Thyroid gland (tissue), 4 donors: ENCODE measurements around the gene ZC3H7A. TPM values are rescaled to one million over a fixed set of nuclear protein-coding genes. Genes with fewer than 3 reads are reported as not detected.
A peak's percentile ranks its signal among the peaks of the same experiment; 100 is the strongest.

Experiments
- DNase-seq, 2 donors: peaks; one replicate each; pipeline ENCODE4 v3.0.0-alpha.2; 2019
- H3K27ac ChIP-seq, 3 donors: fragments of 200-600 bp; sonication (generic); 1 replicate in 2 of 3; 2 replicates in 1 of 3; pipeline ENCODE4 v1.5.1; 2016 to 2019; ENCODE audit warnings: mild to moderate bottlenecking in 1 of 3, moderate library complexity in 1 of 3
- H3K27me3 ChIP-seq: fragments of 200-600 bp; sonication (generic); one replicate; pipeline ENCODE4 v1.5.1; 2019
- H3K36me3 ChIP-seq, 2 donors: fragments of 200-600 bp; sonication (generic); one replicate each; pipeline ENCODE4 v1.5.1; 2016 to 2019
- H3K4me1 ChIP-seq, 2 donors: fragments of 200-600 bp; sonication (generic); one replicate each; pipeline ENCODE4 v1.5.1; 2017 to 2019
- H3K4me3 ChIP-seq, 3 donors: fragments of 200-600 bp; sonication (generic); replicated peaks in 1 of 3; 1 replicate in 2 of 3; 2 replicates in 1 of 3; pipeline ENCODE4 v1.5.1; 2016; ENCODE audit warnings: mild to moderate bottlenecking in 1 of 3
- H3K9me3 ChIP-seq: fragments of 200-600 bp; sonication (generic); one replicate; pipeline ENCODE4 v1.5.1; 2017
- POLR2A ChIP-seq, 2 donors: fragments of 450-650 bp; IDR thresholded peaks; one replicate each; pipeline ENCODE4 v1.6.1; 2017; ENCODE audit warnings: antibody characterized with exemption in 2 of 2, mild to moderate bottlenecking in 2 of 2, moderate library complexity in 1 of 2
- WGBS, 2 donors: methylation state at CpG; one replicate each; pipeline ENCODE4 v1.1.5; 2017; 5-methylcytosine and 5-hydroxymethylcytosine counted together
- intact Hi-C: fragments of 100-400 bp; cut with DNase I; formaldehyde crosslinking; loops from one replicate; pipeline ENCODE4 v1.15.1; 2023
- total RNA-seq, 4 donors: library from RNA; depleted of rRNA; stranded (reverse); fragments of >200 nt; gene quantifications; one replicate each; pipeline ENCODE4 v1.2.3, GENCODE V29; 2016
- TF ChIP-seq, protein P1 (sequence below), 6 experiments: fragments of 200-600 bp in 3 of 6; fragments of 450-650 bp in 3 of 6; sonication (generic) in 3 of 6; IDR thresholded peaks; one replicate each; pipeline ENCODE4 v1.5.1; 2016 to 2019; ENCODE audit warnings: antibody characterized with exemption in 6 of 6, mild to moderate bottlenecking in 2 of 6, inconsistent platforms in 1 of 6, moderate library complexity in 1 of 6

ZC3H7A gene
- total RNA-seq, 4 donors from 2014 or later, result 48.9 to 105 (median 62.7) TPM

DNA sequence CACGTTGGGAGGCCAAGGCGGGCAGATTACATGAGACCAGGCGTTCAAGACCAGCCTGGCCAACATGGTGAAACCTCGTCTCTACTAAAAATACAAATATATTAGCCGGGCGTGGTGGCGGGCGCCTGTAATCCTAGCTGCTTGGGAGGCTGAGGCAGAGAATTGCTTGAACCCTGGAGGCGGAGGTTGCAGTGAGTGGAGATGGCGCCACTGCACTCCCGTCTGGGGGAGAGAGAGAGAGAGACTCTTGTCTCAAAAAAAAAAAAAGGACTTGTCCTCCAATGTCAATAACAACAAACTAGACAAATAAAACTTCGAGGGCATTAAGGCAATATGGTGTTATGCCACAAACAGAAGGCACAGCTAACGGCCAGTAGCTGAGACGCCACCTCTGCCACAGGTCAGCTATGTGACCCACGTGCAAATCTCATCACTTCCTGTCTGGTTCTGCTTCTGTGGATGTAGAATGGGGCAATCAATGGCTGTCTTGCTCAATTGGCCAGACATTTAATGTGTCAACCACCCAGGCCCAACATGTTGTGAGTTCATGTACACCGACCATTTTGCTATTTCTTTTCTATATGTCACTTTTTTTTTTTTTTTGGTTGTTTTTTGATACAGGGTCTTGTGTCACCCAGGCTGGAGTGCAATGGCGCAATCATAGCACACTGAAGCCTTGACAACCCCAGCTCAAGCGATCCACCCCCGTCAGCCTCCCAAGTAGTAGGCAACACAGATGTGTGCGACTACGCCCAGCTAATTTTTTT is 53.6 kb downstream of the ZC3H7A start:
- Histone ChIP-seq H3K27ac (peak overlapping the region; percentile 98 to 99 (median 99)), H3K36me3 (no peaks in the 10 kb centered on the region), H3K27me3 (no peaks in the 10 kb centered on the region), H3K4me1 (peaks cover 28 to 42% of the 10 kb centered on the region in 2 donors), H3K9me3 (no peaks in the 10 kb centered on the region), H3K4me3 (peak overlapping the region in 2 of 3 donors; percentile 27 to 98)
- TF ChIP-seq, protein P1, sequence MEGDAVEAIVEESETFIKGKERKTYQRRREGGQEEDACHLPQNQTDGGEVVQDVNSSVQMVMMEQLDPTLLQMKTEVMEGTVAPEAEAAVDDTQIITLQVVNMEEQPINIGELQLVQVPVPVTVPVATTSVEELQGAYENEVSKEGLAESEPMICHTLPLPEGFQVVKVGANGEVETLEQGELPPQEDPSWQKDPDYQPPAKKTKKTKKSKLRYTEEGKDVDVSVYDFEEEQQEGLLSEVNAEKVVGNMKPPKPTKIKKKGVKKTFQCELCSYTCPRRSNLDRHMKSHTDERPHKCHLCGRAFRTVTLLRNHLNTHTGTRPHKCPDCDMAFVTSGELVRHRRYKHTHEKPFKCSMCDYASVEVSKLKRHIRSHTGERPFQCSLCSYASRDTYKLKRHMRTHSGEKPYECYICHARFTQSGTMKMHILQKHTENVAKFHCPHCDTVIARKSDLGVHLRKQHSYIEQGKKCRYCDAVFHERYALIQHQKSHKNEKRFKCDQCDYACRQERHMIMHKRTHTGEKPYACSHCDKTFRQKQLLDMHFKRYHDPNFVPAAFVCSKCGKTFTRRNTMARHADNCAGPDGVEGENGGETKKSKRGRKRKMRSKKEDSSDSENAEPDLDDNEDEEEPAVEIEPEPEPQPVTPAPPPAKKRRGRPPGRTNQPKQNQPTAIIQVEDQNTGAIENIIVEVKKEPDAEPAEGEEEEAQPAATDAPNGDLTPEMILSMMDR (IDR thresholded peaks at IDR 0.05), result no peak
- TF ChIP-seq POLR2A (IDR thresholded peaks at IDR 0.05), result no peak
- DNase-seq, result peak in 1 of 2 donors; percentile 21
- WGBS, 2 donors, result 54 to 67% methylated on average over 21 of the region's 21 CpGs
- intact Hi-C loops, result loop anchor here (5.0 kb wide), 1 partner anchor 54 kb away; the partner anchor contains the start of gene ZC3H7A

DNA sequence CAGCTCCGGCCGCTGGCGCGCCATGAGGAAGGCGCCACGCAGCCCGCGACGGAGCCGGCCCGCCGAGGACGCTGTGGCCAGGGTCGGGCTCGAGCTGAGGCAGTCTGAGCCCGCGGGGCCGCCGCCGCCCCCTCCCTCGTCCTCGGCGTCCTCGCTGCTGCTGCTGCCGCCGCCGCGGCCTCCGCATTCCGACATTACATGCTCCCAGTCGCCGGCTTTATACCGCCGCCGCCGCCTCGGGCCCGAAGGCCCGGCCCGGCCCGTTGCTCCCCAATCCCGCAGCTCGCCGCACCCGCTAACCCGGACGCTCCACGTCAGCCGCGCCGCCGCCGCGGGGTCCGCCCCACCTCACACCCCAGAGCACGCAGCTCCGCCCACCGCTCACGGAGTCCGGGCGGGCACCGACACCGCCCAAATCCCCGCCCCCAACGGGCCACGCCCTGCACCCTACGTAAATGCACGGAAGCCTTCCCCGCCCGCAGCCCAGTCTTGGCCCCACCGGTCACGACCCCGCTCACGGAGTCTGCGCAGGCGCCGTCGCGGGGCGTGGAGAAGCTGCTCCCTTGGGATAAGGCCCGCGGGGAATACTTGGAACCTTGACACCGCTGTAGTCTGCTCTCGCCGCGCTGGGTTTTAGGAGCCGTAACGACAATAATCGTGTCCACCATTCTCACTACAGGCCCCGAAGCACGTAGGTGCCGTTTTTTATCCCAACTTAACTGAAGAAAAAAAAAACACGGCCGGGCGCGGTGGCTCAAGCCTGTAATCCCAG is 54.3 kb downstream of the ZC3H7A start, which contains the start of gene TXNDC11:
TSS of gene TXNDC11 (minus strand) at position 322 of the 772 bp plus-strand sequence. CDS start at position 195, 127 bp downstream.
- H3K27ac ChIP-seq, result peak within 1 kb of the TSS; percentile 98 to 99 (median 99)
- H3K4me3 ChIP-seq, result peak within 1 kb of the TSS; percentile 74 to 98 (median 80)
- H3K9me3 ChIP-seq, result no peaks in the 10 kb centered on the region
- no peaks in the 10 kb centered on the region for H3K36me3 ChIP-seq
- WGBS, 2 donors, result 1 to 2% methylated on average over 16 to 60 of the region's 96 CpGs
- intact Hi-C loops, result loop anchor here (5.0 kb wide), 1 partner anchor 55 kb away; the partner anchor contains the start of gene ZC3H7A
- no peaks in the 10 kb centered on the region for H3K27me3 ChIP-seq
- H3K4me1 ChIP-seq, result peaks cover 25 to 39% of the 10 kb centered on the region in 2 donors
- TF ChIP-seq, protein P1 (IDR thresholded peaks at IDR 0.05), result no peak
- peak; percentile 99 for TF ChIP-seq POLR2A (IDR thresholded peaks at IDR 0.05)
- DNase-seq, result peak; percentile 99

DNA sequence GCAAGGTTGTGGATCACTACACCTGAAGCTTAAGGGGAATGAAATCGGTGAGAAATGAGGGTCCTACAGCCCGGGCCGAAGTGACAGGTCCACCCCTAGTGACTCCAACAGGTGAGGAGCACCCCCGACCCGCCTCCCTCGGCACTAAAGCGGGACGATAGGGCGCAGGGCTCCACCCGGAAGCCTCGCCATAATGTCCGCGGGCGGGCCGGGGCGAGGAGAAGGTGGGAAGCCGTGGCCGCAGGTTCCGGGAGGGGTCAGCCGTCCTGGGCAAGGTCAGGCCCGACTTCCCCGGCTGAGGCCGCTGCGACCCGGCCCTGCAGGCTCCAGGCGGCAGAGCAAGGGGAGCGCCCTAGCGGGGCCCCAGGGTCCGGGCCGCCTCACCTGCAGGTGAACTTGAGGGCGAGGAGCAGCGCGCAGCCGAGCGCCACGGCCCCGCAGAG is 54.9 kb downstream of the ZC3H7A start:
- no peaks in the 10 kb centered on the region for H3K9me3 ChIP-seq
- H3K36me3 ChIP-seq, result peaks cover 0 to 4% of the 10 kb centered on the region in 2 donors
- H3K4me1 ChIP-seq, result peaks cover 24 to 39% of the 10 kb centered on the region in 2 donors
- intact Hi-C loops, result loop anchor here (5.0 kb wide), 1 partner anchor 55 kb away; the partner anchor contains the start of gene ZC3H7A
- DNase-seq, result peak; percentile 51 to 52
- H3K4me3 ChIP-seq, result peak overlapping the region; percentile 74 to 98 (median 80)
- WGBS, 2 donors, result 0% methylated on average over 4 to 9 of the region's 37 CpGs
- TF ChIP-seq, protein P1 (IDR thresholded peaks at IDR 0.05), result no peak
- no peak for TF ChIP-seq POLR2A (IDR thresholded peaks at IDR 0.05)
- H3K27me3 ChIP-seq, result no peaks in the 10 kb centered on the region
- H3K27ac ChIP-seq, result peak overlapping the region; percentile 98 to 99 (median 99)

GRCh38 chr16:11740567-11740966 is 56.5 kb downstream of the ZC3H7A start:
- peaks cover 27 to 41% of the 10 kb centered on the region in 2 donors for H3K4me1 ChIP-seq
- peak overlapping the region in 2 of 3 donors; percentile 74 to 98 for H3K4me3 ChIP-seq
- no peaks in the 10 kb centered on the region for H3K9me3 ChIP-seq
- peaks cover 13 to 17% of the 10 kb centered on the region in 2 donors for H3K36me3 ChIP-seq
- H3K27ac ChIP-seq, result peak overlapping the region; percentile 98 to 99 (median 99)
- intact Hi-C loops, result loop anchor here (5.0 kb wide), 1 partner anchor 57 kb away; the partner anchor contains the start of gene ZC3H7A
- 51 to 61% methylated on average over 3 of the region's 3 CpGs for WGBS, 2 donors
- no peak for TF ChIP-seq POLR2A (IDR thresholded peaks at IDR 0.05)
- TF ChIP-seq, protein P1 (IDR thresholded peaks at IDR 0.05), result no peak
- no peak for DNase-seq
- H3K27me3 ChIP-seq, result no peaks in the 10 kb centered on the region
